K562 (cell line): ENCODE measurements around the gene DGKK. TPM values are rescaled to one million over a fixed set of nuclear protein-coding genes. Genes with fewer than 3 reads are reported as not detected.

Experiments
- ATAC-seq: fragments of 200-7000 bp; cut with Tn5 transposase; 3 replicates; pipeline ENCODE4 v1.9.1; 2020; ENCODE audit warnings: moderate library complexity
- Bru-seq: library from RNA; stranded (reverse); fragments of 400-500 nt; gene quantifications from one replicate; lab custom pipeline; 2021; lab: Mats Ljungman, UMichigan
- BruChase-seq, 2 experiments: library from RNA; stranded (reverse); fragments of 400-500 nt; gene quantifications; one replicate each; lab custom pipeline; 2021; lab: Mats Ljungman, UMichigan
- BruUV-seq: library from RNA; stranded (reverse); fragments of 400-500 nt; replicated peaks from 2 replicates; lab custom pipeline; 2021; lab: Mats Ljungman, UMichigan
- CTCF ChIA-PET: fragments of 300-600 bp; formaldehyde crosslinking; extraction: SDS; loops from one replicate; lab custom pipeline; 2021; ENCODE audit warnings: low intra/inter-chr PET ratio; lab: Yijun Ruan, JAX
- POLR2A ChIA-PET: fragments of 300-600, 350-650 bp; sonication (Branson Sonifier 250); formaldehyde crosslinking; extraction: SDS; loops from one replicate; lab custom pipeline; 2021; ENCODE audit warnings: antibody characterized with exemption, inconsistent platforms; lab: Yijun Ruan, JAX
- DNase-seq, 4 experiments: peaks; one replicate each; pipeline versions ENCODE4 v3.0.0 to v3.0.0-alpha.2; 2011 to 2018; ENCODE audit warnings: low spot score in 3 of 4, mixed read lengths in 3 of 4; ENCODE audit errors: extremely low read depth in 1 of 4
- FAIRE-seq: peaks from 2 replicates; lab custom pipeline; 2011; peaks lifted over from hg19 to GRCh38; lab: Jason Lieb, UNC
- H2AFZ ChIP-seq: 2 replicates; pipeline ENCODE4 v1.6.0; 2011; ENCODE audit warnings: low read depth, low read length, control low read depth, inconsistent platforms
- H3K27ac ChIP-seq: fragments of 200-600 bp; 3 replicates; pipeline ENCODE4 v1.8.0; 2011; ENCODE audit warnings: low read depth, mild to moderate bottlenecking, control low read depth, inconsistent platforms, low read length, moderate library complexity, mixed read lengths; ENCODE audit errors: extremely low read depth
- H3K27me3 ChIP-seq, 2 experiments: fragments of 300-600 bp in 1 of 2; 2 replicates in 1 of 2; 3 replicates in 1 of 2; pipeline versions ENCODE4 v1.6.0 to v1.8.0; 2011; ENCODE audit warnings: inconsistent platforms in 2 of 2, low read length in 2 of 2, mild to moderate bottlenecking in 1 of 2, mixed read lengths in 1 of 2, moderate library complexity in 1 of 2; ENCODE audit not compliant: control insufficient read depth in 2 of 2, insufficient read depth in 2 of 2
- H3K36me3 ChIP-seq: fragments of 300-600 bp; 3 replicates; pipeline ENCODE4 v1.8.0; 2011; ENCODE audit warnings: mild to moderate bottlenecking, low read length, inconsistent platforms; ENCODE audit not compliant: control insufficient read depth, insufficient read depth
- H3K4me1 ChIP-seq, 2 experiments: fragments of 200-600 bp in 1 of 2; replicated peaks in 1 of 2; 2 replicates in 1 of 2; 3 replicates in 1 of 2; pipeline versions ENCODE4 v1.5.1 to v1.8.0; 2011; ENCODE audit warnings: inconsistent platforms in 2 of 2, low read length in 2 of 2, mild to moderate bottlenecking in 1 of 2, mixed read lengths in 1 of 2, moderate library complexity in 1 of 2; ENCODE audit not compliant: control insufficient read depth in 2 of 2, insufficient read depth in 2 of 2
- H3K4me2 ChIP-seq: 2 replicates; pipeline ENCODE4 v1.6.1; 2011; ENCODE audit warnings: low read length, control low read depth, inconsistent platforms, mixed read lengths; ENCODE audit not compliant: insufficient read depth
- H3K4me3 ChIP-seq: fragments of 200-600 bp; sonication (generic), shearing (Covaris generic); 2 replicates; pipeline ENCODE4 v1.5.1; 2016; ENCODE audit warnings: control low read depth, inconsistent platforms
- H3K79me2 ChIP-seq: fragments of 200-600 bp; 3 replicates; pipeline ENCODE4 v1.8.0; 2011; ENCODE audit warnings: low read length, inconsistent platforms; ENCODE audit not compliant: control insufficient read depth, insufficient read depth
- H3K9ac ChIP-seq, 2 experiments: 2 replicates each; pipeline versions ENCODE4 v1.6.0 to v1.6.1; 2011; ENCODE audit warnings: low read depth in 2 of 2, low read length in 2 of 2, control low read depth in 1 of 2, inconsistent platforms in 1 of 2, mild to moderate bottlenecking in 1 of 2, mixed read lengths in 1 of 2; ENCODE audit not compliant: insufficient read depth in 1 of 2
- H3K9me1 ChIP-seq: one replicate; pipeline ENCODE4 v1.6.0; 2011; ENCODE audit warnings: inconsistent platforms, mild to moderate bottlenecking, low read length, moderate library complexity; ENCODE audit not compliant: control insufficient read depth, insufficient read depth
- H3K9me3 ChIP-seq: replicated peaks from 2 replicates; pipeline ENCODE4 v1.5.1; 2011; ENCODE audit warnings: low read depth, low read length, inconsistent platforms; ENCODE audit not compliant: control insufficient read depth, insufficient read depth
- H4K20me1 ChIP-seq: replicated peaks from 2 replicates; pipeline ENCODE4 v1.6.1; 2011; ENCODE audit warnings: low read length, inconsistent platforms, mixed read lengths; ENCODE audit not compliant: control insufficient read depth, insufficient read depth
- FOXA3 ChIP-seq, 2 experiments: fragments of 450-650 bp in 1 of 2; sonication (generic) in 1 of 2; formaldehyde crosslinking; IDR thresholded peaks in 1 of 2; conservative IDR thresholded peaks in 1 of 2; 2 replicates each; pipeline versions ENCODE4 v1.4.0 to v1.8.0; 2020 to 2022; ENCODE audit warnings: mild to moderate bottlenecking in 2 of 2, missing genetic modification reagents in 1 of 2
- KDM1A ChIP-seq, 2 experiments: fragments of 450-650 bp; IDR thresholded peaks; 2 replicates each; pipeline ENCODE4 v1.6.1; 2016; ENCODE audit warnings: mild to moderate bottlenecking in 2 of 2
- WGBS: fragments of 100-300 bp; shearing (Covaris generic); methylation state at CpG from one replicate; pipeline ENCODE4 v1.1.6; 2016; ENCODE audit warnings: low coverage, mixed read lengths; ENCODE audit not compliant: insufficient coverage; ENCODE audit errors: missing lambda C conversion rate; 5-methylcytosine and 5-hydroxymethylcytosine counted together
- in situ Hi-C: fragments of 300-500 bp; cut with MboI; formaldehyde crosslinking; loops from 4 replicates; pipeline ENCODE4 v1.15.0; 2018; ENCODE audit warnings: inconsistent platforms, mixed read lengths
- intact Hi-C: fragments of 100-400 bp; cut with micrococcal nuclease; formaldehyde crosslinking; loops from 2 replicates; pipeline ENCODE4 v1.14.2; 2022
- long read RNA-seq, 3 experiments: library from polyadenylated mRNA in 2 of 3; library from RNA in 1 of 3; unstranded in 2 of 3; stranded (forward) in 1 of 3; transcript quantifications; one replicate each; pipeline ENCODE4 v2.0.0, GENCODE V29; 2019 to 2022
- polyA minus RNA-seq, 3 experiments: library from RNA; depleted of rRNA, polyadenylated mRNA; stranded (reverse); fragments of >200 nt; gene quantifications; 2 replicates each; pipeline ENCODE4 v1.2.3, GENCODE V29; 2011
- polyA plus RNA-seq, 8 experiments: library from polyadenylated mRNA; depleted of rRNA in 4 of 8; stranded (reverse) in 5 of 8; unstranded in 3 of 8; fragments of >200 nt; fragmentation: Nextera tagmentation in 2 of 8; fragmentation: Illumina TruSeq in 1 of 8; extraction: Ambion mirVana in 2 of 8; extraction: Trizol in 1 of 8; gene quantifications; 2 replicates each; pipeline versions ENCODE4 v1.2.1 to v1.2.3, GENCODE V29; 2011 to 2014; ENCODE audit warnings: inconsistent platforms in 1 of 8, missing spikeins in 1 of 8
- total RNA-seq, 7 experiments: library from RNA; depleted of rRNA in 6 of 7; stranded (reverse); fragments of >200 nt in 6 of 7; fragmentation: Illumina TruSeq in 2 of 7; extraction: Trizol in 2 of 7; gene quantifications; 2 replicates each; pipeline versions ENCODE4 v1.2.1 to v1.2.3, GENCODE V29; 2011 to 2021; ENCODE audit warnings: low replicate concordance in 1 of 7

DGKK gene, protein sequence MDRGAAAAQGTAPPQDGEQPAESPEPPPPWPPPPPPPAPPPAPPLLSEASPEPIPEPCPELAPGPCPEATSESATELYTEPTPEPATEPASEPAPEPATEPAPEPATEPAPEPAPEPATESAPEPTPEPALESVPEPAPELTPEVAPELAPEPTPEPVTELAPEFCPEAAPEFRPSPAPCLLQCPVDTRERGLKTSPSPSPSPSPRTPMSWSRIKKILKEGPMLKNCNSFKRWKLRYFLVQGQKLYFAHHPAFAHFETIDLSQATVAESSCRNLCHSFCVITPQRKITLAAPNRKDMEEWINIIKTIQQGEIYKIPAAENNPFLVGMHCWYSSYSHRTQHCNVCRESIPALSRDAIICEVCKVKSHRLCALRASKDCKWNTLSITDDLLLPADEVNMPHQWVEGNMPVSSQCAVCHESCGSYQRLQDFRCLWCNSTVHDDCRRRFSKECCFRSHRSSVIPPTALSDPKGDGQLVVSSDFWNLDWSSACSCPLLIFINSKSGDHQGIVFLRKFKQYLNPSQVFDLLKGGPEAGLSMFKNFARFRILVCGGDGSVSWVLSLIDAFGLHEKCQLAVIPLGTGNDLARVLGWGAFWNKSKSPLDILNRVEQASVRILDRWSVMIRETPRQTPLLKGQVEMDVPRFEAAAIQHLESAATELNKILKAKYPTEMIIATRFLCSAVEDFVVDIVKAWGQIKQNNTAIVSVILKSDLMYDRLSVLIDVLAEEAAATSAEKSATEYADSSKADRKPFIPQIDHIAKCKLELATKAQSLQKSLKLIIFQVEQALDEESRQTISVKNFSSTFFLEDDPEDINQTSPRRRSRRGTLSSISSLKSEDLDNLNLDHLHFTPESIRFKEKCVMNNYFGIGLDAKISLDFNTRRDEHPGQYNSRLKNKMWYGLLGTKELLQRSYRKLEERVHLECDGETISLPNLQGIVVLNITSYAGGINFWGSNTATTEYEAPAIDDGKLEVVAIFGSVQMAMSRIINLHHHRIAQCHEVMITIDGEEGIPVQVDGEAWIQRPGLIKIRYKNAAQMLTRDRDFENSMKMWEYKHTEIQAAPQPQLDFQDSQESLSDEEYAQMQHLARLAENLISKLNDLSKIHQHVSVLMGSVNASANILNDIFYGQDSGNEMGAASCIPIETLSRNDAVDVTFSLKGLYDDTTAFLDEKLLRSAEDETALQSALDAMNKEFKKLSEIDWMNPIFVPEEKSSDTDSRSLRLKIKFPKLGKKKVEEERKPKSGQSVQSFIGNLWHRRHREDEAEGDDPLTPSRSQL
- total RNA-seq (2011; cell fraction: chromatin; rRNA removed; ENCODE audit: low replicate concordance): not detected in 2 replicates
- total RNA-seq (2011; cell fraction: nucleolus; rRNA removed): not detected in 2 replicates
- not detected in 2 replicates for total RNA-seq (2011; cell fraction: nucleoplasm; rRNA removed)
- not detected in 2 replicates for total RNA-seq (2014; rRNA removed)
- total RNA-seq (2014; rRNA removed; fragmentation: Illumina TruSeq; extraction: Trizol): not detected in 2 replicates
- total RNA-seq (2015; rRNA removed; fragmentation: Illumina TruSeq; extraction: Trizol): not detected in 2 replicates
- total RNA-seq (2021): not detected in 2 replicates
- not detected in 2 replicates for polyA plus RNA-seq (2011; rRNA removed)
- polyA plus RNA-seq (2011; cell fraction: cytosol; rRNA removed): not detected in 2 replicates
- polyA plus RNA-seq (2011; cell fraction: nucleus; rRNA removed): not detected in 2 replicates
- polyA plus RNA-seq (2012): 0.03 TPM in 1 of 2 replicates, not detected in the other
- not detected in 2 replicates for polyA plus RNA-seq (2014; fragmentation: Illumina TruSeq; extraction: Trizol)
- polyA plus RNA-seq (2014; fragmentation: Nextera tagmentation; extraction: Ambion mirVana): not detected
- polyA plus RNA-seq (2014; rRNA removed): not detected in 2 replicates
- polyA minus RNA-seq (2011; rRNA and poly(A)+ RNA removed): not detected in 2 replicates
- polyA minus RNA-seq (2011; cell fraction: cytosol; rRNA and poly(A)+ RNA removed): not detected in 2 replicates
- polyA minus RNA-seq (2011; cell fraction: nucleus; rRNA and poly(A)+ RNA removed): not detected in 2 replicates
- not detected for Bru-seq, nascent RNA
- BruChase-seq, experiment 1, labeled RNA remaining after a 2-hour chase: percentile 1 among the genes with signal in this experiment
- percentile 3 among the genes with signal in this experiment for BruChase-seq, experiment 2, labeled RNA remaining after a 6-hour chase
- long read RNA-seq, experiment 1: 0 reads
- long read RNA-seq, experiment 2: 0 reads
- long read RNA-seq, experiment 3: 0 reads

DNA sequence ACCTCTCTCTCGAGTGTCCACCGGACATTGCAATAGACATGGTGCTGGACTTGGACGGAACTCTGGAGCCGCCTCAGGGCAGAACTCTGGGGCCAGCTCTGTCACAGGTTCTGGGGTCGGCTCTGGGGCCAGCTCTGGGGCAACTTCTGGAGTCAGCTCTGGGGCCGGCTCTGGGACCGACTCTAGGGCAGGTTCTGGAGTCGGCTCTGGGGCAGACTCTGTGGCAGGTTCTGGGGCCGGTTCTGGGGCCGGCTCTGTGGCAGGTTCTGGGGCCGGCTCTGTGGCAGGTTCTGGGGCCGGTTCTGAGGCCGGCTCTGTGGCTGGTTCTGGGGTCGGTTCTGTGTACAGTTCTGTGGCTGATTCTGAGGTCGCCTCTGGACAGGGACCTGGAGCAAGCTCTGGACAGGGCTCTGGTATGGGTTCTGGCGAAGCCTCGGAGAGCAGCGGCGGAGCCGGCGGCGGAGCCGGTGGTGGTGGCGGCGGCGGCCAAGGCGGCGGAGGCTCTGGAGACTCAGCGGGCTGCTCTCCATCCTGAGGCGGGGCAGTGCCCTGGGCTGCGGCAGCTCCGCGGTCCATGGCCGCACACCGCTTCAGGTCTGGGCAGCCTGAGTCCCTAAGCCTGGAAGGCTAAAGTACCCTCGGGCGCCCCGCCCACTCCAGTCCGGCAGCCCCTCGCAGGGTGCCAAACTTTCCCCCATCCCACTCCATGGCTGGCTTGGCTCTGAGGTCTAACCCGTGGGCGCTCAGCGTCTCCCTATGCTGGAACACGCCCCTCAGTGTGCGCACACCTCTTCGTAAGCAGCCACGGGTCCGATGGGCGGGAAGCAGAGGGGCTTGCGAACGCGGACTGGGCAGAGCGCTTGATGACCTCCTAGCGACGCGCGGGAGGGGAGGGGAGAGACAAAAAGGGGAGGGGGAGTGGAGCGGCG lies at the start of gene DGKK:
TSS of gene DGKK (minus strand) at position 723 of the 929 bp plus-strand sequence. CDS start at position 576, 147 bp downstream.
- H3K4me3 ChIP-seq: no peak within 1 kb of the TSS
- CTCF ChIA-PET: no interaction called here
- TF ChIP-seq FOXA3 (CRISPR knock-in tag; conservative IDR thresholded peaks at IDR 0.05 in 1 of 2, IDR thresholded peaks at IDR 0.05 in 1 of 2): no peak
- TF ChIP-seq KDM1A (IDR thresholded peaks at IDR 0.05): no peak
- H3K4me2 ChIP-seq: no peak within 1 kb of the TSS
- no peaks in the 10 kb centered on the region for H3K79me2 ChIP-seq
- peaks cover 0 to 5% of the 10 kb centered on the region in 2 experiments; a peak in 1 of 5 replicates for H3K4me1 ChIP-seq
- H3K9me1 ChIP-seq: no peaks in the 10 kb centered on the region
- H2AFZ ChIP-seq: no peak within 1 kb of the TSS
- in situ Hi-C loops (no loop called here), intact Hi-C loops (no loop called here)
- no peaks in the 10 kb centered on the region for H3K9me3 ChIP-seq
- BruUV-seq: no TSS peak
- H3K27me3 ChIP-seq: peaks cover 0 to 15% of the 10 kb centered on the region in 2 experiments; a peak in 1 of 5 replicates
- H3K9ac ChIP-seq: no peak within 1 kb of the TSS
- no peaks in the 10 kb centered on the region for H3K36me3 ChIP-seq
- POLR2A ChIA-PET: interaction anchor here (0.6 kb wide), 1 partner anchor 49 kb away, joined by 3 read pairs; no protein-coding TSS in a partner anchor
- 13% methylated on average over 27 of the region's 59 CpGs for WGBS
- H4K20me1 ChIP-seq: no peaks in the 10 kb centered on the region
- ATAC-seq (no peak), FAIRE-seq (no peak), DNase-seq (no peak)
- no peak within 1 kb of the TSS for H3K27ac ChIP-seq
